ENCODE results near the gene ZC3H14. TPM values are rescaled to one million over a fixed set of nuclear protein-coding genes. Genes with fewer than 3 reads are reported as not detected.

Gene ZC3H14
- polyA plus RNA-seq, 3 donors: 18.9 to 30.2 (median 27.1) TPM

DNA sequence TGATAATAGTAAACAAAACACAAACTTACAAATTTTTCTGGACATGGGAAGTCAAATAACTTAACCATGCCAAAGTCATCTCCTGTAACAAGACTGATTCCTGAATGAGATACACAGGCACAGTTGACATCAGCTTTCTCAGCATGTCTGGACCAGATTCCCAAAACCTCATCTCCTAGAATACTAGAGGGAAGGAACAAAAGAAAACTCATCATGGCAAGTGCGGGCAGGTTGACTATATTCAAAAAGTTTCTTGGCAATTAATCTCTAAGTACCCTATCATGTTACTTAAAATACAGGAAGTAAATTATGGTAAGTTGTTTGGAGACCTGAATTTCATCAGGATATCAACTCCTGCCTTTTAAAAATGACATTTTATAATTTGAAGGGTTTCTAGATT lies 53.9 kb downstream of the ZC3H14 start:
- H3K4me1 Mint-ChIP-seq: peaks cover 9% of the 10 kb centered on the region
- peaks cover 6 to 10% of the 10 kb centered on the region in 2 donors for H3K4me1 ChIP-seq (ENCODE audit: control insufficient read depth in 1 of 2, insufficient read depth in 2 of 2, low read length in 2 of 2)
- WGBS (ENCODE audit: insufficient coverage): no CpG with 5 or more reads among the region's 1 CpG
- TF ChIP-seq, protein P1, sequence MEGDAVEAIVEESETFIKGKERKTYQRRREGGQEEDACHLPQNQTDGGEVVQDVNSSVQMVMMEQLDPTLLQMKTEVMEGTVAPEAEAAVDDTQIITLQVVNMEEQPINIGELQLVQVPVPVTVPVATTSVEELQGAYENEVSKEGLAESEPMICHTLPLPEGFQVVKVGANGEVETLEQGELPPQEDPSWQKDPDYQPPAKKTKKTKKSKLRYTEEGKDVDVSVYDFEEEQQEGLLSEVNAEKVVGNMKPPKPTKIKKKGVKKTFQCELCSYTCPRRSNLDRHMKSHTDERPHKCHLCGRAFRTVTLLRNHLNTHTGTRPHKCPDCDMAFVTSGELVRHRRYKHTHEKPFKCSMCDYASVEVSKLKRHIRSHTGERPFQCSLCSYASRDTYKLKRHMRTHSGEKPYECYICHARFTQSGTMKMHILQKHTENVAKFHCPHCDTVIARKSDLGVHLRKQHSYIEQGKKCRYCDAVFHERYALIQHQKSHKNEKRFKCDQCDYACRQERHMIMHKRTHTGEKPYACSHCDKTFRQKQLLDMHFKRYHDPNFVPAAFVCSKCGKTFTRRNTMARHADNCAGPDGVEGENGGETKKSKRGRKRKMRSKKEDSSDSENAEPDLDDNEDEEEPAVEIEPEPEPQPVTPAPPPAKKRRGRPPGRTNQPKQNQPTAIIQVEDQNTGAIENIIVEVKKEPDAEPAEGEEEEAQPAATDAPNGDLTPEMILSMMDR (IDR thresholded peaks at IDR 0.05): no peak
- H3K36me3 Mint-ChIP-seq: peaks cover 26% of the 10 kb centered on the region in 2 donors
- no peak overlapping the region for H3K9ac ChIP-seq (ENCODE audit: insufficient read depth, low read length, poor library complexity, severe bottlenecking)
- H3K27me3 Mint-ChIP-seq (ENCODE audit: low read depth in 3 of 3): peaks cover 0 to 2% (median 0%) of the 10 kb centered on the region in 3 donors
- peaks cover 10 to 21% of the 10 kb centered on the region in 2 donors for H3K36me3 ChIP-seq (replicated peaks in 1 of 2; ENCODE audit: control insufficient read depth in 1 of 2, insufficient read depth in 2 of 2, low read length in 2 of 2)
- no peak overlapping the region for H3K4me3 Mint-ChIP-seq
- H3K9me3 Mint-ChIP-seq: no peaks in the 10 kb centered on the region
- no peak overlapping the region for H3K27ac Mint-ChIP-seq
- H3K4me3 ChIP-seq (replicated peaks in 1 of 3; ENCODE audit: low read depth in 2 of 3, low read length in 3 of 3): no peak overlapping the region
- intact Hi-C loops (cut with micrococcal nuclease): no loop called here
- H3K4me2 ChIP-seq (replicated peaks; ENCODE audit: extremely low read depth, low read length, poor library complexity, severe bottlenecking): no peak overlapping the region
- no peak for DNase-seq
- H4K20me1 ChIP-seq (ENCODE audit: insufficient read depth, low read length): no peaks in the 10 kb centered on the region
- H3K79me2 ChIP-seq (ENCODE audit: insufficient read depth, low read length): no peaks in the 10 kb centered on the region
- no peak overlapping the region for H3K27ac ChIP-seq (ENCODE audit: low read depth in 1 of 2, low read length in 2 of 2)
- no peaks in the 10 kb centered on the region for H3K9me3 ChIP-seq (replicated peaks in 1 of 2; ENCODE audit: control insufficient read depth in 1 of 2, insufficient read depth in 1 of 2, low read length in 2 of 2)
- H3K27me3 ChIP-seq (ENCODE audit: control insufficient read depth in 2 of 2, insufficient read depth in 2 of 2, low read length in 2 of 2): no peaks in the 10 kb centered on the region
- H2AFZ ChIP-seq (ENCODE audit: insufficient read depth, low read depth, low read length, poor library complexity, severe bottlenecking): no peak overlapping the region

DNA sequence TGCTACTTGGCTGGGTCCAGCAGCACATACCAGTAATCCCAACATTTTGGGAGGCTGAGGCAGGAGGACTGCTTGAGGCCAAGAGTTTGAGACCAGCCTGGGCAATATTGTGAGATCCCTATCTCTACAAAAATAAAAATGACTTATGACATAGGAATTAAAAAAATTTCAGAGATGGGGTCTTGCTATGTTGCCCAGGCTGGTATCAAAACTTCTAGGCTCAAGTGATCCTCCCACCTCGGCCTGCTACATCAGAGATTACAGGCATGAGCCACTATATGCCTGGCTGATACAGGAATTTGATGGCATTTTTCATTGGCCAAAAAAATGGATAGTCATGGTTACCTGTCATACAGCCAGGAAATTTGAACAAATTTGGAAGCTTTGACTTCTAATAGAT lies 54.6 kb downstream of the ZC3H14 start:
- WGBS (ENCODE audit: insufficient coverage): 100% methylated on average over 1 of the region's 1 CpG
- peaks cover 20 to 21% of the 10 kb centered on the region in 2 donors for H3K36me3 Mint-ChIP-seq
- Histone ChIP-seq H3K9ac (ENCODE audit: insufficient read depth, low read length, poor library complexity, severe bottlenecking) (no peak overlapping the region), H3K27ac (ENCODE audit: low read depth in 1 of 2, low read length in 2 of 2) (no peak overlapping the region), H3K27me3 (ENCODE audit: control insufficient read depth in 2 of 2, insufficient read depth in 2 of 2, low read length in 2 of 2) (no peaks in the 10 kb centered on the region), H3K36me3 (replicated peaks in 1 of 2; ENCODE audit: control insufficient read depth in 1 of 2, insufficient read depth in 2 of 2, low read length in 2 of 2) (peaks cover 4 to 14% of the 10 kb centered on the region in 2 donors), H3K79me2 (ENCODE audit: insufficient read depth, low read length) (no peaks in the 10 kb centered on the region), H2AFZ (ENCODE audit: insufficient read depth, low read depth, low read length, poor library complexity, severe bottlenecking) (no peak overlapping the region), H3K9me3 (replicated peaks in 1 of 2; ENCODE audit: control insufficient read depth in 1 of 2, insufficient read depth in 1 of 2, low read length in 2 of 2) (no peaks in the 10 kb centered on the region), H4K20me1 (ENCODE audit: insufficient read depth, low read length) (no peaks in the 10 kb centered on the region), H3K4me3 (replicated peaks in 1 of 3; ENCODE audit: low read depth in 2 of 3, low read length in 3 of 3) (no peak overlapping the region), H3K4me1 (ENCODE audit: control insufficient read depth in 1 of 2, insufficient read depth in 2 of 2, low read length in 2 of 2) (peaks cover 6 to 10% of the 10 kb centered on the region in 2 donors), H3K4me2 (replicated peaks; ENCODE audit: extremely low read depth, low read length, poor library complexity, severe bottlenecking) (no peak overlapping the region)
- H3K9me3 Mint-ChIP-seq: no peaks in the 10 kb centered on the region
- TF ChIP-seq, protein P1 (IDR thresholded peaks at IDR 0.05): no peak
- peaks cover 0 to 2% (median 0%) of the 10 kb centered on the region in 3 donors for H3K27me3 Mint-ChIP-seq (ENCODE audit: low read depth in 3 of 3)
- no peak overlapping the region for H3K4me3 Mint-ChIP-seq
- H3K4me1 Mint-ChIP-seq: peaks cover 9% of the 10 kb centered on the region
- no peak overlapping the region for H3K27ac Mint-ChIP-seq
- intact Hi-C loops (cut with micrococcal nuclease): no loop called here
- DNase-seq: no peak
